Muscle of back (tissue), 11 donors: ENCODE data around the gene STK32C. TPM values are rescaled to one million over a fixed set of nuclear protein-coding genes. Genes with fewer than 3 reads are reported as not detected.
"Not testable (repeated sequence)": the region's sequence is repeated elsewhere in the genome, so short reads cannot be mapped to it uniquely, and the experiment has no call there.

Experiments used
- DNase-seq, 3 donors: peaks; one replicate each; pipeline versions ENCODE4 v3.0.0 to v3.0.0-alpha.2; 2013
- polyA plus RNA-seq, 10 donors: library from polyadenylated mRNA; unstranded; fragments of 120-200 nt; gene quantifications; one replicate each; pipeline ENCODE4 v1.2.1, GENCODE V29; 2013; ENCODE audit not compliant: insufficient read length in 10 of 10

STK32C gene
- polyA plus RNA-seq, 10 donors: 8.0 to 13.1 (median 10.4) TPM

DNA sequence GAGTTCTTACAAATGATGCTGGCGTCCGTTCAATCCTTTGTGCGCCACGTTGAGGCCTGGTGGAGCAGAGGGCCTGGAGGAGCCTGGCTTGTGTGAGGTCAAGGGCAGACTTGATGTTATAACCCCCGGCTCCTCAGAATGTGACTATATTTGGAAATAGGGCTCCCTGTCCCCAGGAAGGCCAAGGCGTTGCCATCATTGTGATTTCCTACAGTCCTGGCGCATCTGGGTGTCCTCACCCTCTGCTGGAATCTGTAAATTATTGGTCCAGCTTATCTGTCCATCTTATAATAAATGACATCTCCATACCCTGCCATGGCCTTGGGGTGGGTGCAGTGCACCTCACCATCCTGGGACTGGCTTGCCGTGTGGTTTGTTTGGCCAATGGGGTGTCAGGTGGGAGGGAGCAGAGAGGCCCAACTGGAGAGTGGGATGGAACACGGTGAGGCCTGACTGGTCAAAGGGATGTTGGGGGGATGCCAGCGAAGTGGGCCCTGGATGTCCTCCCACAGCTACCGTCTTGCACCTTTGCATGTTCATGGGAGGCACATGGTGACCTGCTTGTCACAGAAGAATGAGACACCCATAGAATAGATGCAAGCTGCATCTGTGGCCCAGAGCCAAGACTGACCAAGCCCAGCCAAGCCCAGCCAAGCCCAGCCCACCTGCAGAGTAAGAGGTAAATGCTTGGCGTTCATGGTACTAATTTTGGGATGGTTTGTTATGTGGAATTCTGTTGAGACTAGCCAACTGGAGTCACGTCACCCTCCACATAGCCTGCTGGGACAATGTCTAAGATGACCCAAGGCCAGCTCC, 13.1 kb upstream of the STK32C start:
- no peak for DNase-seq

DNA sequence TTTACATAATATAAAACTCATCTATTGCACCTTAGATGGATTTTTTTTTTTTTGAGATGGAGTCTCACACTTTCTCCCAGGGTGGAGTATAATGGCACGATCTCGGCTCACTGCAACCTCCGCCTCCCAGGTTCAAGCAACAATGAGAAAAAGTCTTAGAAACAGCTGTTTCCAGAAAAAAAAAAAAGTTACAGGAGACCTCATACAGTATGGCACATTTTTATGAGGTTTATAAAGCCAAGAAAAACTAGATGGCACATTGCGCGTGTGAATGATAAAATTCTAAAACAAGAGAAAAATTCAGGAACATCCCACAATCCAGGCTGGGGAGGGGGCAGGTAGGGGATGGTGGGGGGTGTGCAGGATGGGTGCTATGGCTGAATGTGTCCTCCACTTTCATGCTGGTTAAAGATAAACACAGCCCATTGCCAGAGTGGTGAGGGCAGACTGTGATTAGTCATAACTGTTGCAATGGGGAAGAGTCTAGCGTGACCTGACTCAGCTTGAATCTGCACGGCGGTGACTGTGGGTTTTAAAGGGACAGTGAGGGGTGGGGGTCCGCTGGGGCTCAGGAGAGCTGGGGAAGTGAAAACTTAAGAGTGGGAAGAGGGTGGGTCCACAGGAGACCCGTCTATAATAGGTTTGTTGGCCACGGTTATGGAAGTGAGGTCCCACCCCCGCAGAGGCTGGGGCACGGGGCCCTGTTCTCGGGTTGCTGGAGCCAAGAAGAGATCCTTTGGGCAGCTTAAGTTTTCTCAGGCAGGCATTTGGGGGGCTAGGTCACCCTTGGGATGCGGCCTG, 12.3 kb upstream of the STK32C start:
- DNase-seq: peak in 1 of 3 donors; percentile 64

DNA sequence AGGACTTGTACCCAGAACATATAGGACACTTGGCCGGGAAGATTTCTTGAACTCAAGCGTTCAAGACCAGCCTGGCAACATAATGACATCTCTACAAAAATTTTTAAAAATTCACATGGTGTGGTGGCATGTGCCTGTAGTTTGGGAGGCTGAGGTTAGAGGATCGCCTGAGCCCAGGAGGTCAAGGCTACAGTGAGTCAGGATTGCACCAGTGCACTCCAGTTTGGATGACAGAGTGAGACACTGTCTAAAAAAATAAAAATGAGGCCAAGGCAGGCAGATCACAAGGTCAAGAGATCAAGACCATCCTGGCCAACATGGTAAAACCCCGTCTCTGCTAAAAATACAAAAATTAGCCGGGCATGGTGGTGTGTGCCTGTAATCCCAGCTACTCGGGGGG, 9.7 kb upstream of the STK32C start:
- DNase-seq: not testable (repeated sequence)

DNA sequence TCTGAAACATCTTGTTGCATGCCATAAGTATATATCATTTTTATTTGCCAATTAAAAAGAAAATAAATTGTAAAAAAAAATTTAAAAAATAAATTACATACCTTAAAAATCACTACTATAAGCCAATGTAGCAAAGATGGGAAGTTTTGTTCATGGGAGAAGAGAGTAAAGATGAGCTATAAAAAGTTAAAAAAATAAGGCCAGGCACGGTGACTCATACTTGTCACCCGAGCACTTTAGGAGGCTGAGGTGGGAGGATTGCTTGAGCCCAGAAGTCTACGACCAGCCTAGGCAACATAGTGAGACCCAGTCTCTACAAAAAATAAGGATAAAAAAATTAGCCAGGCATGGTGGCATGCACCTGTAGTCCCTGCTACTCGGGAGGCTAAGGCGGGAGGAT, 8.4 kb upstream of the STK32C start:
- DNase-seq: no peak

DNA sequence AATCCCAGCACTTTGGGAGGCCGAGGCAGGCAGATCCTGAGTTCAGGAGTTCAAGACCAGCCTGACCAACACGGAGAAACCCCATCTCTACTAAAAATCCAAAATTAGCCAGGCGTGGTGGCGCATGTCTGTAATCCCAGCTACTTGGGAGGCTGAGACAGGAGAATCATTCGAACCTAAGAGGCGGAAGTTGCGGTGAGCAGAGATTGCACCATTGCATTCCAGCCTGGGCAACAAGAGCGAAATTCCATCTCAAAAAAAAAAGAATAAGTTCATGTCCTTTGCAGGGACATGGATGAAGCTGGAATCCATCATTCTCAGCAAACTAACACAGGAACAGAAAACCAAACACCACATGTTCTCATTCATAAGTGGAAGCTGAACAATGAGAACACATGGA, 7.1 kb upstream of the STK32C start:
- DNase-seq: not testable (repeated sequence)

DNA sequence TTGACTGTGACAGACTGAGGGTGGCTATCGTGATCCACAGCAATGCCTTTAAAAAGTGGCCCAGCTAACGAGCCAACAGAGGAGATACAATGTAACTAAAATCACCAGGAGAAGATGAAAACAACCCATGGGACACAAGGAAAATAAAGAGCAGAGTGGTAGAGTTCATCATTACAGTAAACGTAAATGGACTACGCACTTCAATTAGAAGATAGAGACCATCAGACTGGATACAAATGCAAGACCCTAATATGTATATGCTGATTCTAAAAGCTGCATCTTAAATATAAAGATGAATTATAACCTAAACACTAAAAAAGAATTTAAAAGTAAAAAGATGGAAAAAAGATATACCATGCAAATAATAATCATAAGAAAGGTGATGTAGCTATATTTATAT, 6.6 kb upstream of the STK32C start:
- DNase-seq: no peak

DNA sequence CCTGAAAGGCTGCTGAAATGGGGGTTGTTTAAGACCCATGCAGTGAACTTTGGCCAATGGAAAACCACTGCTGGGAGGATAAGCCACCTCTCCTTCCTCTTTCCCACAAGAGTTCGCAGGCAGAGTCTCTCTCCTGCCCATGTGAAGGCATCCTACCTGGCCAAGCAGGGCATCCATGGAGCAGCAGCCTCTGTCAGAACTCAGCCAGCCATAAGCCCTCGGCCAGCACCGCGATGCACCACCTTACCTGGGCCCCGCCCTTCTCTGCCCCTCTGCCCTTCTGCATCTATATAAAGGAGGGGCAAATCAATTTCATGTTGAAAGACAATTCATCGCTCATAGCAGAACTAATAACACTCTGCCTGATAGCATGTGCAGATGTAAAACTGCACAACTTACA, 6.1 kb upstream of the STK32C start:
- DNase-seq: no peak

DNA sequence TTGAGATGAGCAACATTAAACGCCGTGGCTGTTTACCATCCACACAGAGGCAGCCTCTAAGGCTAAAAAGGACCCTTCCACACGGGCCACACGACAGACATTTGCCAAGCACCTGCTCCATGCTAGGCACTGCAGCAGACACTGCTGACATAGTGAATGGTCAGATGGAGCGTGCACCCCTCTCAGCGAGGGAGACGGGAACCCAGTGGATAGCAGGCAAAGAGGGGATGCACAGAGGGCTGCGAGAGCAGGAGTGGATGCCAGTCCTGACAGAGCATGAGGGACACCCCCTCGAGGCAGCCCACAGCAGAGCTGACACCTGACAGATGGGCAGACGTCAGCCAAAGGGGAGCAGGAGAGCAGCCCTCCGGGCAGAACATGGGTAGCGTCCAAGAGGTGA, 5.6 kb upstream of the STK32C start:
- no peak for DNase-seq

DNA sequence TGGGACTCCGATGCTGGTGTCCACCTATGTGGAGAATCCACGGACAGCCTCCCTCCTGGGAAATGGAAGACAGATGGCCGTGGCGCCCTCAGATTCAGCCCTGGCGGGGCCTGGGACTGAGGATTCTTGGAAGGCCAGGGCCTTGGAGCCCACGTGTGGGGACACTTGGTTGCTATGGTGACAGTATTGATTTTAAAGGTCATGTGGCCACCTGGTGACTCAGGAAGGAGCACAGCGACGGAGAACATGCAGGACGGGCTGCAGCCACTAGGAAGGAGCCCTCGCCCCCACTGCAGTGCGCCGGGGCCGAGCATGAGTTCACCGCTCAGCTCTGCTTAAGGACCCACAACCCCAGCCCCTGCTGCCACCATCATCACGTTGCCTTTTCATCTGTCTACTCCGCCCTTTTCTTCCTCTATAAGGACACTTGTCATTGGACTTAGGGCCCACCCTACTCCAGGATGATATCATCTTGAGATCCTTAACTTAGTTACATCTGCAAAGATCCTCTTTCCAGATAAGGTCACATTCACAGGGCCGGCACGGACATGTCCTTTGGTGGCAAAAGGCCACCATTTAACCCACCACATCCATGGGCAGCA, 3.7 kb upstream of the STK32C start:
- DNase-seq: no peak

DNA sequence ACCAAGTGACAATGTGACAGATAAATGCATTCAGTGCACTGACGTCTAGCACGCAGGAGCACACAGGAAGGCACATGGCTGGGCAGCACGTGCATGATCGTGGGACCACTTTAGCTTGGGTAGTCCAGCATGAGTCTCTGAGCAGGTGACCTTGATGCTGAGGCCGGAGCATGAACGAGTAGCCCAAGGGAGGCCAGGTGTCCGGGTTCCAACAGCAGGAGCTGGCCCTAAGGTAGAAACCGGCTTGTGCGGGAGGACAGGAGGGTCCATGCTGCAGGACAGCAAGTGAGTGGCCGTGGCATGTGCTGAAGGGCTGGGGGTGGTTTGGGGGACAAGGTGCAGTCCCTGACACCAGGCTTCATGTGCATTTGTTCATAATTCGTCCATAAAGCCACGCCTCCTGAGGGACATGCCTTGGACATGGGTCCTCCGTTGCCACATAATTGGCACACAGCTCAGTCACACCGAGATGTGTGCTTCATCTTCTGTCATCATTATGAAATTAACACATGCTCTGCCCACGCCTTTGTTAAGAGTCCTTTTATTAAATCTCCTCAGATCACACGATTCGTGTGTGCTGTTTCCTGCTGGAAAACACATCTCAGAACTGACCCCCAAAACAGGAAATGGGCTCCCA, 3.1 kb upstream of the STK32C start:
- no peak for DNase-seq

DNA sequence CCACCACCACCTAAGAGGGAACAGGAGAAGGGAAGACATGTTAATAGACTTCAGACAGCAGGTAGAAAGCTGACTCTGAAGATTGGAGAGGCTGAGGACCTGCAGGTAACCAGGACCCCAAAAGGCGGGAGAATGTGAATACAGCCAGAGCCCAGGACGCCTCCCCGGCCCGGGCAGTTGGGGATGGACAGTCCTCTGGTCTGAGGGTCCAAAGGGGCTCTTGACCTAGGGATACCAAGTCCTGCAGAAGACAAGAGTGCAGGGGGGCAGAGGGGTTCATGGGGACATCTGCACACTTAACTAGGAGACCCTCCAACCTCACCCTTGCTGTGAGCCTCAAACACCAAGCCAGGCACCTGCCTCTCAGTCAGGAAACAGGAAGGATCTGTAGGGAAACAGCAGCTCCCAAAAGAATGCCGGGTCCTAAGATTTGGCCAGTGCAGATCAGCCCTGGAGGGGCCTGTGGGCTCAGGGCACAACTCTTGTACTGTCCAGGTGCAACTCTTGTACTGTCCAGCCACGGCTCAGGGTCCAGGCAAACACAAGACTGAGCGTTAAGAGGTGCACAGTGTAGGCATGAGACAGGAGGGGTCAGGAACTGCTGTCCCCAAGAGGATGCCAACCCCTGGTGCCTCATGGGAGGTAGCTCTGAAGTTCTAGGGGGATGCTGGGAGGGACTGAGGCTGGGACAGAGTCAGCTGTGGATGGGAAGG, 2.3 kb upstream of the STK32C start:
- DNase-seq: no peak

DNA sequence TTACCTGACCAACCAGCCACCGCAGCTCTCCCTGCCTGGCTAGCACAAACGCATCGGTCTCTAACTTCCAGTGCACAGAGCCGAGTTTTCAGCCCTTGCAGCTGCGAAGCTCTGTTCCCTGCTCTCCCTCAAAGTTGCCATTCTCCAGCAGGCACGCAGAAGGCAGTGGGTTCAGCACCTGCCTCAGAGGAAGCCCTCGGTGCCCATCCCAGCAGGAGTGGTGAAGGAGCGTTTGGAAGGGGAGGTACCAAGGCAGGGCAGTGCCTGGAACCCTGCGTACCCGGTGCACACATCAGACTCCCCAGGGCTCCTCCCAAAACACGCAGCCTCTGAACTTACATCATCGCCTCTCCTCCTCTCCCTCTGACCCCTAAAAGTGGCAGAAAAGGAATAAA, 1.7 kb upstream of the STK32C start:
- no peak for DNase-seq

DNA sequence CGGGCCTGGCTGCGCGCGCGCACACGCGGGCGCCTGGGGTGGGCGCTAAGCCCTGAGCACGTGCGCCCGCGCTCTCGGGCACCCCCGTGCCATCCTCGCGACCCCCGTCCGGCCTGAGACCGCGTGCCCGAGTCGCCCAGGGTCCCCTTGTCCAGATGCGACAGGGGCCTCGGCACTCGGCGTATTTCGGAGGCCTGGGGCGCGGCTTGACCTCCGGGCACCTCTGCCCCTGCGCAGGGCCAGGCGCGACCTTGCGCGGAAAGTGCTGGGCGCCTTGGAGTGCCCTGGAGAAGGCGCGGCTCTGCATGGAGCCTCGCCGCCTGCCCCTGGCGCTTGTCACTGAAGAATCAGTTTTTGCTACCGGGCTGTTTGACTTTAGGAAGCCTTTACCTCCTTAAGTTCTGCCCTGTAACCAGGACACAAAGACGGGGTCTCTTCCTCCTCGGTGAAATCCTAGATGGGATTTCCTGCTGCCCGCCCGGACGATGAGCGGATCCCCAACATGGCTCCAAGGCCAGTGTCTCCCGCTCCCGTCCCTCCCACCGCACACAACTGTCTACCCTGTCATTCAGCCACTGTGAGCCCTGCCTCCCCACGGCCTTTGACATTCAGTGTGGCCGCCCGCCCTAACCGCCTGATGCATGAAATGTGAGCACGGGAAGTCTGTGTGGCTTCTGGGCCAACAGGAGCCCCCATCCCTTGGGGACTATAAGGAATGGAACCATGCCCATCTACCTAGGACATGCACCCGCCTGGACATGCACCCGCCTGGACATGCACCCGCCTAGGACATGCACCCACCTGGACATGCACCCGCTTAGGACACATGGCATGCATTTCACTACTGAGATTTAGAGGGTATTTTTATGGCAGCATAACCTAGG, 1.1 kb upstream of the STK32C start:
- no peak for DNase-seq

DNA sequence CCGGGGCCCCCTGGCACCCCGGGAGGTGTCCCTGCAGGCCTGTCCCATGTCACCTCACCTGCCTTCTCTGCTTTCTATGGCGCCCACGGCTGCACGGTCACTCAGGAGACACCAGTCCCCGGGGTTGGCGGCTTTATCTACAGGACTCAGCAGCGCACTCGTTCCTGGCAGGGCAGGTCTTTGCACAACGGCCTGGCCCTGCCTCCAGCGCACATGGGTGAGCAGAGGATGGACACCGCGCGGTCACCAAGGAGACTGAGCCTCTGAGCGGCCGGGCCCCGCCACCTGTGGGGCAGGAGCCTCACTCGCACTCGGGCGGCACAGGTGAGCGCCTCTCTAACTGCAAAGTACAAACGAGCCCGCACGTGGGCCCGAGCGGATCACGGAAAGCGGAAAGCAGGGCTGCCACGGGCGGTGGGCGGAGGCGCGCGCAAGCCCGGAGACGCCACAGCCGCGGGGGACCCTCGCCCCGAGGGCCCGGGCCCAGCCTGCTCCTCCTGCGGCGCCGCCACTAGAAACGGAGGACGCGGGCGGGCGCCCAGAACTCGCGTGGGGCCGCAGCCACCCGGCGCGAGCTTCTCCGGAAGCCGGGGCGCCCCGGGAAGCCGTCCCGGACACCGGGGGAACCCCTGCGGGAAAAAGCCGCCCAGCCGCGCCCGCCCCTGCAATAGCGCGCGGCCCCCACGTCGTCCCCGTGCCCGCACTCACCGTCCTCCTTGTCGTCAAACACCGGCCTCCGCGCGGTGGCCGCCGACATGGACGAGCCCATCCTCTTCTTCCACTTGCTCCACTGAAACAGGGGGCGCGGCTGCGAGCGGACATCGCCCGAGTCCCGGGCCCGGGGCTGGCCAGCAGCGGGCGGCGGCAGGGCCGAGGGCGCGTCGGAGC, 642 bp downstream of the STK32C start:
- DNase-seq: peak in 1 of 3 donors; percentile 32

DNA sequence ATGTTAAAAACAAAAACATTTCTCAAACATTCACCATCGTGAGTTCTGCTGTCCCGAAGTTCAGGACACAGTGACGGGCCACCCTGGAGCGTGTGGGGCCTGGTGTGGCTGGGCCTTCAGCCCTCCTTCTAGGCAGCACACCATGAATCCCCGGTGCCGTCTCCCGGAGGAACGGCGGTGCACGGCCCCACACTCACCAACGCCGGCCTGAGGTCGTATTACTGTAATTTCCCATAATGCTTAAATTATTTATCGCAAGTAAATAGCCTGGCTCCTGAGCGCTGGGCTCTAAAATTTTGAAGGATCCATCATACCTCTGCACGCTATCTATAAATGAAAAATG, 1.4 kb downstream of the STK32C start:
- no peak for DNase-seq

DNA sequence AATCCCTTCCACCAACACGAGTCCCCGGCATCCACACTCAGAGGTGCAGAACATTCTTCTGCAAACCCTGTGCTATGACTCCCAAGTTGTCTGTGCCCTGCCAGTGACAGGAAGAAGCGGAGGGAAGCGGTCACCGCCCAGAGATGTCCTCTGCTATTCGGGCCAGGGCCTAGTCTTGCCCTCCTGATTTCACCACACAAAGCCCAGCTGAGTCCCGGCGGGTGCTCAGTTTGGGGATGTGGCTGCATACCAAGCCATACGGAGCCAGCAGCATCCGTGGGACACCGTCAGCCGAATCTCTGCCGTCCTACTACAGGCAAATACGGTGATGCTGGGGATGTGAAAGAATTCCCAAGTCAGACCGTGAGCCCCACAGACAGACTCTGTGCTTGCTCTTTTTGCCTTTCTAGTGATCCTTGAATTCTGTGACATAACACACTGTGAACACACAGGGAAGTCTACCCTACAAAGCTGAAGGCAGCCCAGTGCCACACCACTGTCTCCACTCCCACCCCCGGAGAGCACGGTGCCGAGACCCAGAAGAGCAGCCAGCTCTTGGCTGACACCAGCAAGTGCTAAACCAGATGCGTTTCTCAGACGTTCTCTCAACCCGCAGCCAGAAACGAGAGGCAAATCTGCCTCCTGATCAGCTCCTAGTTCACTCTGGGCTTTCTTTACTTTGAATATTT, 2.0 kb downstream of the STK32C start:
- no peak for DNase-seq

DNA sequence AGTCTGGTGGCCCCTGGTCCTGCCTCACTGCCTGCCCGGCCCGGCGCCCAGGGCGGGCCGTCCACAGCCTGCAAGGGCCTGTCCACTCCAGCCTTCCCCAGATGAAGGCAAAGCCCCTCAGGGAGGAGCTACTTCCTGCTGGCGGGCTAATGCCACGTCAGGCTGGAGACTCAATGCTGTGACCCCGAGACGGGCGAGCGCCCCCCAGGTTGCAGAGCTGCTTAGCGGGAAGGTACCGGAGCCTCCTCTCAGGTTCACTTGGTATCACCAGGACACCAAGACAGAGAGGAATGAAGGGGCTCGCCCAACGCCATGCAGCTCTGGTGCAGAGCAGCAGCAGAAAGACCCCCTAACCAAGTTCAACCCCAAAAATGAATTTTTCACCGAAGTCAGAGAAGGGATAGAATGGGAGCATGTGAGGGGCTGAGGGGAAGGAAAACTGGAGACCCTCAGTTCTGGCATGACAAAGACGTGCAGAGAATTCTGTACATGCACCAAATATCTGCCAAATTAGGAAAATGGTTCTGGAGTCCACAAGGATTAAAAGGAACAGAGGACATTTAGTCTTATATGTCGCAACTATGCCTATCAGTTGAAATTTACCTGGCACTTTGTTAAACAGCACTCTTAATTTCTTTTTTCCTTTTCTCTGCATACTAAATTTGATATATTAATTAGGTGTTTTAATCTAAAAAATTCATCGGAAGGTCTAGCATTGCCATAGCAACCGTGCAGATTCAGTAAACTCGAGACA, 2.8 kb downstream of the STK32C start:
- no peak for DNase-seq
